GM08714 (cell line): ENCODE data around the gene PKMYT1.
A peak's percentile ranks its signal among the peaks of the same experiment; 100 is the strongest.

ENCODE experiments used
- H3K4me3 ChIP-seq: fragments of 200-500 bp; sonication (Bioruptor generic); 2 replicates; pipeline ENCODE4 v1.5.1; 2014; ENCODE audit warnings: mild to moderate bottlenecking, low read length, inconsistent platforms
- ZNF274 ChIP-seq: IDR thresholded peaks from 2 replicates; pipeline ENCODE4 v1.6.1; 2012; ENCODE audit warnings: mild to moderate bottlenecking, low read depth, low read length

PKMYT1 gene

DNA sequence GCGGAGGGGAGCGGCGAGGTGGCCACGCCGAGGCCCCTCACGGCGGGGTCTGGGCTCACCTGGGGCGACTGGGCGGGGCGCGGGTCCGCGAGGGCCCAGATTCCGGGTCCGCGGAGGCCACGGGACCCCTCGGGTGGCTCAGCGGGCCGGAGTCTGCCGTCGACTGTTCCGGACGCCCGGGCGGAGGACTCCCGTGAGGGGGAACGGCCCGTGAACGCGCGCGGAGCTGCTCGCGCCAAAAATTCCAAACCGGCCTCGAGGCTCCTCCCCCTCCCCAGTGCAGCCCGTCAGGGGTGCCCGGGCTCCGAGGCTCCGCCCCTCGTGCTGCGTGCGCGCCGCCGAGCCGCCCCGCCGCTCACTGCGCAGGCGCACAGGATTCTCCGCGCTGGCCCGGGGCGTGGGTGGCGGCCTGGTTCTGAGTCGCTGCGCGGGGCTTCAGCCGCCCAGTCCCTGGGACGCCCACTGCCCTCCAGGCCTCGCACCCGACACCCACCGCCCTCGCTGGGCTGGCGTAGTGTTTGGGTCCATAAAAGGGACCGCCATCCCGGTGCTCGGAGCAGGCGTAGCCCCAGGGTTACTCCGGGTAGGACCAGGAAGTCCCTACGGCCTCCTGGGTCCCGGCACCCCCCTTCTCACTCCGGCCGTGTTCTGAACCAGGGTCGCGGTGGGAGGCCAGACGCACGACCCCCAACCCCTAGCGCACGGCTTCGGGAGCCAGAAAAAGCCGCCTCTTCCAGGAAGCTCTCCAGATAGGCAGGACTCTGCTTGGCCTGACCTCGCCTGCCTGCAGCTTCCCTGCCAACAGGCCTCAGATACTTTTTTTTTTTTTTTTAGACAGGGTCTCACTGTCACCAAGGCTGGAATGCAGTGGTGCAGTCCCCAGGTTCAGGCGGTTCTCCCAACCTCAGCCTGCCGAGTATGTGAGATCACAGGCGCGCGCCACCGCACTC is at the start of gene PKMYT1:
PKMYT1 (minus strand) TSS at position 220 of the 950 bp plus-strand sequence. CDS start 789 bp downstream, outside the sequence.
- peak within 1 kb of the TSS; percentile 67 for H3K4me3 ChIP-seq
- no peak for TF ChIP-seq ZNF274

DNA sequence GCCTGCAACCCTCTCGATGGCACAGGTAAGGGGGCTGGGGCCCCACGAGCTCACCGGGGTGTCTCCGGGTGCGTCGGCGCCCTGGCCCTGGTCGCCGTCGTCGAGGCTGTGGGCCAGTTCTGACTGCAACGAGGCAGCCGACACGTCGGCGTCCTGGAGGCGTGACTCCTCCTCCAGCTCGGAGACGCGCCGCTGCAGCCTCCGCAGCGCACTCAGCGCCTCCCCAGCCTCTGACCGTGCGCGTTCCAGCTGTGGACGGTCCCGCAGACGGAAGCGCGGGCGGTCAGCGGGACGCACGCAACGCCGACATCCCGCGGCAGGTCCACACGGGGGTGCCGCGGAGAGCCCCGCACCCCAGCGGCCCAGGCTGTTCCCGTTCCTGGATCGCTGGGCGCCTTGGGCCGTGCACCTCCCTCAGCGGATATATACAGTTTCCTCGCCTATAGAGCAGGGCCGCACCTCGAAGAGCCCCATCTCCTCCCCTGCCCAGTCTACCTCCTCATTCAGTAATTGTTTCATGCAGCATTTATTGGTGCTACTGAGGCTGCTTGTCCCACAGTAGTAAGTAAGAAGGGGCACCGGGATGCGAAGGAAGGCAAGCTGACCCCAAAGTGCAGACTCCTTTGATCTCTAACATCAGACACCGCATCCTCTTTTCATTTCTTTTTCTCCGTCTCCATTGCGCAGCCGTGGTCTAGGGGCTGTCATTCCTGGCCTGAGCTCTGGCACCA is 49.4 kb upstream of the PKMYT1 start:
- TF ChIP-seq ZNF274: no peak

DNA sequence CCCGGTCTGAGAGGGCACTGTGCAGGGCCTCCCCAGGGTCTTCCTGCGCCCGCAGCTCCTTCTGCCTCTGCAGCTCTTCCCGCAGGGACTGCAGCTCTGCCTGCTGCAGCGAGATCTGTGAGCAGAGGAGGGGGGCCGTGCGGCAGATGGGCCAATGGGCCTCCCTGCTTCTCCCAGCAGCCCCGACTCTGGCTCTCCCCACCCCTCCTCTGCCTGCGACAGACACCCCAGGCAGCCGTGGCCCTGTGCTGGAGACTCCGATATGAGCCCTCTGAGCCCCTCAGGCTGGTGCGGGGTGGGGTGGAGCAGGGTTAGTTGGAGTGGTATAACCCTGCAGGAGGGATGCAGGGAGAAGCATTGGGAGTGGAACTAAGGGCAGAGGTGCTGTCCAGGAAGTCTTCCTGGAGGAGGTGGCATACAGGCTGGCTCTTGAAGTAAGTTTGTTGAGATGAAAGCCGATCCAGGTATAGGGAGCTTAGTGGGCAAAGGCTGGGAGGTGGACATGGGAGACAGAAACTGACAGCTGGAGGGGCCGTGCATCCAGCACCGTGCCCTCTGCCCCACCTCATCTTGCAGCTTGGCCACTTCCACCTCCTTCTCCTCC is 48.6 kb upstream of the PKMYT1 start:
- no peak overlapping the region for H3K4me3 ChIP-seq
- no peak for TF ChIP-seq ZNF274

More for the DNA sequence above, 49.4 kb upstream of the PKMYT1 start:
- no peak overlapping the region for H3K4me3 ChIP-seq

DNA sequence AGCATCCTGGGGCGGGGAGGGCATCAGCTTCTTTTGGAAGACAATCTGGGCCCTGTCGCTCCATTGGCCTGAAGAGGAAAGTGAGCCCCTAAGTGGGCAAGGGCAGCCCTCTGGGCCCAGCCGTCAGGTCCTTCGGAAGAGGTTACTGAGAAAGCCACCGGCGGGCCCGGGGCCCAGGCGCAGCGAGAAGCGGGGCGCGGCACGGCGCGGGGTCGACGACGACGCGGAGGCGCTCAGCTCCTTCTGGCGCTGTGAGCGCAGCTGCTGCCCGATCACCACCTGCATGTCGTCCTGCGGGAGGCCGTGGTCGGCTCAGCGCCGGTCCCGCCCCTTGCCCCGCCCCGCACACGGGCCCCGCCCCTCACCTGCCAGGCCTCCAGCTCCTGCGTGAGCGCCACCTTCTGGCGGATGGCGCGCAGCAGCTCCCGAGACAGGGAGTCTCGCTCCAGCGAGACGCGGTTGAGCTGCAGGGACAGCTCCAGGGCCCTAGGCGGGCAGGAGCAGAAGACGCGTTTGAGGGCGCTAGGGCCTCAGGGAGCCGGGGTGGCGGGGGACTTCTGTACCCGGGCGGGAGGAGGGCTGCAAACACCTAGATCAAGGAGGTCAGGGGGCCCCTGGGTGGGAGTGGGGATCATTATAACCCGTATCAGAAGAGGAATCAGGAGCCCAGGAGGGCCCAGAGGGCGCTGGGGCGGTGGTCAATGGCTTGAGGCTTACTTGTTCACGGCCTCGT is 47.9 kb upstream of the PKMYT1 start:
- no peak overlapping the region for H3K4me3 ChIP-seq
- TF ChIP-seq ZNF274: no peak

DNA sequence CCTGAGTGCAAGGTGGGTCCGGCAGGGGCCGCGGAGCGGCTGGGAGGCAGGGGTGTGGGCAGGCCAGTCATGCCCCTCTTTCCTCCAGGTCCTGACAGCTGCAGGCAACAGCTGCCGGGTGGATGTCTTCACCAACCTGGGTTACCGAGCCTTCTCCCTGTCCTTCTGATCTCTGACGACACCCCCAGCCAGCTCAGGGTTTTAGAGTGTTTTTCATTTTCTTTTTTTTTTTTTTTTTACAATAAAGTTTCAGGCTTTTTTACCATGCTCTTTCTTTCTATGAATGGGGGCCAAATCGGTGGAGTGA is 47.2 kb upstream of the PKMYT1 start:
- no peak overlapping the region for H3K4me3 ChIP-seq
- no peak for TF ChIP-seq ZNF274

DNA sequence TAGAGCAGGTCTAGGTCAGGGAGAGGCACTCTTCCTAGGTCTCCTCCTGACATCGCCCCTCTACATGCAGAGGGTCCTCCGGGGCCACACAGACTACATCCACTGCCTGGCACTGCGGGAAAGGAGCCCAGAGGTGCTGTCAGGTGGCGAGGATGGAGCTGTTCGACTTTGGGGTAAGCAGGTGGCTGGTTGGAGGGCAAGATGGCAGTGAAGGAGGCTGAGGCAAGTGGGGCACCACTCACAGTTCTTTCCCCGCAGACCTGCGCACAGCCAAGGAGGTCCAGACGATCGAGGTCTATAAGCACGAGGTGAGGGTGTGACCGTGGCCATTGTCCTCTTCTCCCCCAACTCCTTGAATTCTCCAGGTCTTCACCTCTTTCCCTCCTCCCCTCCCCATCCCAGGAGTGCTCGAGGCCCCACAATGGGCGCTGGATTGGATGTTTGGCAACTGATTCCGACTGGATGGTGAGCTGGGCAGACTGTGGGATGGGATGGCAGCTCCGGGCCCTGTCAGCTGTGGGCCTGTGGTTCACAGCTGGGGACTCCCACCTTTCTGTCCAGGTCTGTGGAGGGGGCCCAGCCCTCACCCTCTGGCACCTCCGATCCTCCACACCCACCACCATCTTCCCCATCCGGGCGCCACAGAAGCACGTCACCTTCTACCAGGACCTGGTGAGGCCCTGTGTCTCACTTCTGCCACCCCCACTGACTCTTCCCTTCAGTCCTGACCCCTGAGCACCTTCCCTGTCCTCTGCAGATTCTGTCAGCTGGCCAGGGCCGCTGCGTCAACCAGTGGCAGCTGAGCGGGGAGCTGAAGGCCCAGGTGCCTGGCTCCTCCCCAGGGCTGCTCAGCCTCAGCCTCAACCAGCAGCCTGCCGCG is 46.6 kb upstream of the PKMYT1 start:
- TF ChIP-seq ZNF274: no peak
- H3K4me3 ChIP-seq: no peak overlapping the region

DNA sequence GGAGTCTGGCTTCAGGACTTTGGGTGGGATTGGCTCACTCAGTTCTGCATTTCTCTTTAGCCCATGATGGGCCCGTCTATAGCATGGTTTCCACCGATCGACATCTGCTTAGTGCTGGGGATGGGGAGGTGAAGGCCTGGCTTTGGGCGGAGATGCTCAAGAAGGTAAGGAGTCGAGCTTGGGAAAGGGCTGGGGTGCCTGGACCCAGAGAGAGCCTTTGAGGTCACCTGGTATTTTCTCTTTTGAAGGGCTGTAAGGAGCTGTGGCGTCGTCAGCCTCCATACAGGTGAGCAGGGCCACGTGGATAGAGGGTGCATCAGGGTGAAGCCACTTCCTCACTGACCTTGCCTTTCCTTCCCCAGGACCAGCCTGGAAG is 45.7 kb upstream of the PKMYT1 start:
- H3K4me3 ChIP-seq: no peak overlapping the region
- no peak for TF ChIP-seq ZNF274

DNA sequence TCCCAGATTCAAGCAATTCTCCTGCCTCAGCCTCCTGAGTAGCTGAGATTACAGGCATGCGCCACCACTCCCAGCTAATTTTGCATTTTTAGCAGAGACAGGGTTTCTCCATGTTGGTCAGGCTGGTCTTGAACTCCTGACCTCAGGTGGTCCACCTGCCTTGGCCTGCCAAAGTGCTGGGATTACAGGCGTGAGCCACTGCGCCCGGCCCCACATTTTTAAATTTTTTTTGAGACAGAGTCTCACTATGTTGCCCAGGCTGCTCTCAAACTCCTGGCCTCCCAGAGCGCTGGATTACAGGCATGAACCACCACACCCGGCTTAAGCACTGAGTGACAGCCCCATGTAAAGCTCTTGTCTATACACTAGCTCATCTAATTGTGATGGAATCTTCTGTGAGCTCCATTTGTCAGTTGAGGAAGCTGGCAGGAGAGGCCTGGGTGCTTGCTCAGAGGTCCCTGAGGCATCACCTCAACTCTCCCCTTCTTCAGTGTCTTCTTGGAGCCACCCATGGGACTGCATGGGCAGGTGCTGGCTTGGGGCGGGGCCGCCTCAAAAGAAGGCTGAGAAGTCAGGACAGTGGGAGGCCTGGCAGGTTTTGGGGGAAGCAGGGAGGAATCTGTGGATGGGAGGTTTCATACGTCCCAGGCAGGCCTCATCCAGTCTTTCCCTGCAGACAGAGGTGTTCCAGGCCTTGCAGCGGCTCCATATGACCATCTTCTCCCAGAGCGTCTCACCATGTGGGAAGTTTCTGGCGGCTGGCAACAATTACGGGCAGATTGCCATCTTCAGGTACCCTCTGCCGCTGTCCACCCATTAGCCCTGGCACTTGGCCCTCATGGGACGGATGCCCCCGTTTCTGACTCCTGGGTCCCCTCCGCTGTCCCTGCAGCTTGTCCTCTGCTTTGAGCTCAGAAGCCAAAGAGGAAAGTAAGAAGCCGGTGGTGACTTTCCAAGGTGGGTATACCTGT is 45.1 kb upstream of the PKMYT1 start:
- no peak for TF ChIP-seq ZNF274
- H3K4me3 ChIP-seq: no peak overlapping the region

DNA sequence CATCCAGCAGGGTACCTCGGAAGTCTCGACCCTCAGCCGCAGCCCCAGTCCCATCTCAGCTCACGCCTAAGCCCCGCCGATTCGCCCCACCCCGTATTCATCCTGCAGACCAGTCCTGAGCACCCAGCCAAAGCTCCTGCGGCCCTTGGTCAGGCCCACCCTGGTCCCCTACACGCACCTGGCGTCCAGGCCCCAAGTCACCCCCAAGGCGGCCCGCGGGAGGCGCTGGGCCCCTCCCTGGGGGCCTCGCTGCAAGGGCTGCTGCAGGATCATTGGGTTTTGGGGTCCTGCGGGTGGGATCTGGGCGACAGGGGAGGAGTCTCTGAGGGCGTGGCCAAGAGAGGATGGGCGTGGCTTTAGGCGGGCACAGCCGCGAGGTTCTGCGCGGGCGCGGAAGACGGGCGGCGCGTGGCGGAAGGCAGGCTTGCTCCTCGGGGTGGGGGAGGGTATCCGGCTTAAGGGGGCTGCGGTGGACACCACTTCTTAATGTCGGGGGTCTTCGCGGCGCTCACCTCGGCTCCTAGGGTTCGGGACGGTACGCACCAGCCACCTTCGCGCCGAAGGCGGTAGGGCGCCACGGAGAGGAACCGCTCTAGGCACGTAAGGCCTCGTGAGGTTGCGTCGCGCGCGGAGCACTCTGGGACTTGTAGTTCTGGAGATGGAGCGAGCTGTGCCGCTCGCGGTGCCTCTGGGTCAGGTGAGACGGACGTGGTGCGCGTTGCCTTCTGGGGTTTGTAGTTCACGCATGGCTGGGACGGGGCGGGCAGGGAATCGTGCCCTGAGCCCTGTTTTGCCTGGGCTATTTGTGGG is 43.6 kb upstream of the PKMYT1 start, which contains the start of the genes HCFC1R1 and THOC6:
HCFC1R1 (minus strand) TSS at position 274 of the 810 bp plus-strand sequence; CDS start at position 273, 1 bp downstream.
THOC6 (plus strand) TSS at position 367 of the 810 bp plus-strand sequence; CDS start at position 659, 292 bp downstream.
- no peak for TF ChIP-seq ZNF274
- H3K4me3 ChIP-seq: peak within 1 kb of the TSS; percentile 72

DNA sequence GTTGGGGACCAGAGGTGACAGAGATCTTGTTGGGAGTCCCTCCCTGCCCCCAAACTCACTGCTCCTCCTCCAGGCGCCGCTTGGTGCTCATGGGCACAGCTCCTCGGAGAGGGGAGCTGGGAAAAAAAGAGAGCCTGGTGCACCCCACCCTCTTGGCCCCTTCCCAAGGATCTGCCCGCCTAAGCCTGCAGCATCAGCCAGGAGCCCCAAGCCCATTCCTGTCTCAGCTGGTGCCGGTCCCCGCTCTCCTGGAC is 43.1 kb upstream of the PKMYT1 start:
- no peak for TF ChIP-seq ZNF274
- peak overlapping the region; percentile 72; the same call in 1 of the 2 replicates for H3K4me3 ChIP-seq

DNA sequence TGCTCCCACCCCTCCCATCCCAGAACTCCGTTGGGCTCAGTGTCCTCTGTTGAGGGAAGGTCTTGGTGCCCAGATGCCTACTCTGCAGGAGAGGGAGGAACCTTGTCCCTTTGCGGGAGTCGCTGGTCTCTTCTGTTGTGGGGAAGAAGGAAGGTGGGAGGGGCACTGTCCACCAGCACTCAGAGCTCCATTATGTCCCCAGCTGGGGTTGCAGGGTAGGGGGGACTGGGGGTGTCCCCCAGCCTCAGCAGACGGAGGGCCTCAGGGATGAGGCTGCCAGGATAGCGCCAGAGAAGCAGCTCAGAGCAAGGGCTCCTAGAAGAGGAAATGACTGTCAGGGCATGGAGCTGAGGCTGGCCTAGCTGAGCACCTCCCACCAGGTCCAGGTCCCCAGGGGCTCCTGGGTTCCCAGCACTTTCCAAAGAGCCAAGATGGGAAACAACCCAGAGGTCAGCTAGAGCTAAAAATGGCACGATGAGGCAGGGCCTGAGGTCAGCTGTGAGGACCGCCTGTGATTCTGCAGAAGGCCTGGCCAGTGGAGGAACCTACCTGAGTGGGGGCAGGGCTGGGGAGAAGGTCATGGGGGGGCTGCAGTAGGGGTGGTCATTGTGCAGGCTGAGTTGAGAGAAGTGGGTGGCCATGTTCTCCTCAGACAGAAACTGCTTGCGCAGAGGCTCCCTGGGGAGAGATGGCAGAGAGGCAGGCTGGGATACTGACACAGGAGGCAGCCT is 42.6 kb upstream of the PKMYT1 start:
- no peak overlapping the region; the same call in 1 of the 2 replicates for H3K4me3 ChIP-seq
- no peak for TF ChIP-seq ZNF274
